SJCRH30 (cell line): Measurements from ENCODE around the gene TUBB4B. TPM values are rescaled to one million over a fixed set of nuclear protein-coding genes. Genes with fewer than 3 reads are reported as not detected.
"Not testable (repeated sequence)": the region's sequence is repeated elsewhere in the genome, so short reads cannot be mapped to it uniquely, and the experiment has no call there.

Source experiments
- DNase-seq, 2 experiments: peaks; one replicate each; pipeline ENCODE4 v3.0.0-alpha.2; 2015 to 2020
- H3K27ac ChIP-seq: fragments of 250-450 bp; sonication (Bioruptor Pico); 2 replicates; pipeline ENCODE4 v1.5.1; 2020; ENCODE audit warnings: mild to moderate bottlenecking, moderate library complexity
- H3K27me3 ChIP-seq: fragments of 250-450 bp; sonication (Bioruptor Pico); 2 replicates; pipeline ENCODE4 v1.5.1; 2020; ENCODE audit warnings: mild to moderate bottlenecking, moderate library complexity
- H3K36me3 ChIP-seq: fragments of 250-450 bp; sonication (Bioruptor Pico); 2 replicates; pipeline ENCODE4 v1.5.1; 2020; ENCODE audit warnings: mild to moderate bottlenecking, moderate library complexity
- H3K4me1 ChIP-seq: fragments of 250-450 bp; sonication (Bioruptor Pico); 2 replicates; pipeline ENCODE4 v1.5.1; 2020; ENCODE audit warnings: mild to moderate bottlenecking, moderate library complexity
- H3K4me3 ChIP-seq: fragments of 250-450 bp; sonication (Bioruptor Pico); 2 replicates; pipeline ENCODE4 v1.5.1; 2020; ENCODE audit warnings: mild to moderate bottlenecking, moderate library complexity
- H3K9me3 ChIP-seq: fragments of 250-450 bp; sonication (Bioruptor Pico); replicated peaks from 2 replicates; pipeline ENCODE4 v1.5.1; 2020; ENCODE audit warnings: mild to moderate bottlenecking, moderate library complexity
- total RNA-seq: library from RNA; depleted of rRNA; stranded (reverse); fragments of >200 nt; shearing (Covaris generic); gene quantifications from 2 replicates; pipeline ENCODE4 v1.2.3, GENCODE V29; 2014

TUBB4B gene
- total RNA-seq, 1 experiment from 2014 or later, result 528 TPM

GRCh38 chr9:137255448-137256114, 14.5 kb downstream of the TUBB4B start:
- DNase-seq, result peak; percentile 67 to 73
- peak overlapping the region; percentile 37; the same call in 1 of the 2 replicates for H3K27ac ChIP-seq
- H3K27me3 ChIP-seq, result no peaks in the 10 kb centered on the region; the same call in 1 of the 2 replicates
- peak overlapping the region; percentile 98 for H3K4me3 ChIP-seq
- H3K4me1 ChIP-seq, result peaks cover 8% of the 10 kb centered on the region
- peaks cover 11% of the 10 kb centered on the region; the same call in 1 of the 2 replicates for H3K36me3 ChIP-seq
- H3K9me3 ChIP-seq, result no peaks in the 10 kb centered on the region

- peaks cover 11% of the 10 kb centered on the region; the same call in 1 of the 2 replicates for H3K36me3 ChIP-seq
- H3K4me3 ChIP-seq, result peak overlapping the region; percentile 98; the same call in 1 of the 2 replicates
- peaks cover 8% of the 10 kb centered on the region for H3K4me1 ChIP-seq
- no peaks in the 10 kb centered on the region for H3K27me3 ChIP-seq
- no peak overlapping the region for H3K27ac ChIP-seq
- H3K9me3 ChIP-seq, result no peaks in the 10 kb centered on the region
- DNase-seq, result no peak
These were observed 15.3 kb downstream of the TUBB4B start for GRCh38 chr9:137256362-137256761.

- no peaks in the 10 kb centered on the region for H3K27me3 ChIP-seq
- no peak overlapping the region for H3K4me3 ChIP-seq
- H3K9me3 ChIP-seq, result no peaks in the 10 kb centered on the region
- H3K4me1 ChIP-seq, result peaks cover 8% of the 10 kb centered on the region
- peaks cover 11% of the 10 kb centered on the region; the same call in 1 of the 2 replicates for H3K36me3 ChIP-seq
- H3K27ac ChIP-seq, result no peak overlapping the region
- DNase-seq, result no peak
These were observed 15.8 kb downstream of the TUBB4B start for GRCh38 chr9:137256856-137257255.

- not testable (repeated sequence) for H3K4me1 ChIP-seq, H3K27me3 ChIP-seq, H3K27ac ChIP-seq, H3K9me3 ChIP-seq, H3K4me3 ChIP-seq, DNase-seq
- H3K36me3 ChIP-seq, result peaks cover 38% of the 10 kb centered on the region
These were observed 21.3 kb downstream of the TUBB4B start for GRCh38 chr9:137262173-137262908.

GRCh38 chr9:137262909-137263285, 21.8 kb downstream of the TUBB4B start:
- no peak for DNase-seq
- H3K9me3 ChIP-seq, result no peaks in the 10 kb centered on the region
- no peaks in the 10 kb centered on the region for H3K4me1 ChIP-seq
- no peaks in the 10 kb centered on the region for H3K27me3 ChIP-seq
- H3K27ac ChIP-seq, result no peak overlapping the region
- peaks cover 42% of the 10 kb centered on the region for H3K36me3 ChIP-seq
- H3K4me3 ChIP-seq, result no peak overlapping the region

- no peaks in the 10 kb centered on the region for H3K9me3 ChIP-seq
- H3K27ac ChIP-seq, result no peak overlapping the region
- DNase-seq, result no peak
- H3K4me1 ChIP-seq, result no peaks in the 10 kb centered on the region
- no peak overlapping the region for H3K4me3 ChIP-seq
- H3K27me3 ChIP-seq, result no peaks in the 10 kb centered on the region
- peaks cover 44% of the 10 kb centered on the region for H3K36me3 ChIP-seq
These were observed 22.4 kb downstream of the TUBB4B start for GRCh38 chr9:137263506-137263905.

GRCh38 chr9:137264067-137264466, 23.0 kb downstream of the TUBB4B start:
- no peaks in the 10 kb centered on the region for H3K9me3 ChIP-seq
- H3K4me1 ChIP-seq, result no peaks in the 10 kb centered on the region
- H3K36me3 ChIP-seq, result peaks cover 39% of the 10 kb centered on the region
- no peak overlapping the region for H3K27ac ChIP-seq
- DNase-seq, result no peak
- no peak overlapping the region for H3K4me3 ChIP-seq
- no peaks in the 10 kb centered on the region for H3K27me3 ChIP-seq

GRCh38 chr9:137265496-137266161, 24.5 kb downstream of the TUBB4B start:
- Histone ChIP-seq H3K4me3 (no peak overlapping the region), H3K36me3 (peaks cover 41% of the 10 kb centered on the region), H3K27me3 (no peaks in the 10 kb centered on the region), H3K27ac (no peak overlapping the region), H3K9me3 (no peaks in the 10 kb centered on the region), H3K4me1 (no peaks in the 10 kb centered on the region)
- DNase-seq, result no peak

- Histone ChIP-seq H3K4me3 (no peak overlapping the region), H3K27me3 (no peaks in the 10 kb centered on the region), H3K4me1 (no peaks in the 10 kb centered on the region), H3K27ac (no peak overlapping the region), H3K9me3 (no peaks in the 10 kb centered on the region), H3K36me3 (peaks cover 41% of the 10 kb centered on the region)
- DNase-seq, result no peak
These were observed 25.1 kb downstream of the TUBB4B start for GRCh38 chr9:137266162-137266527.

- H3K36me3 ChIP-seq, result peaks cover 41% of the 10 kb centered on the region
- no peak overlapping the region for H3K27ac ChIP-seq
- H3K9me3 ChIP-seq, result no peaks in the 10 kb centered on the region
- H3K4me1 ChIP-seq, result no peaks in the 10 kb centered on the region
- no peaks in the 10 kb centered on the region for H3K27me3 ChIP-seq
- DNase-seq, result no peak
- no peak overlapping the region for H3K4me3 ChIP-seq
These were observed 25.7 kb downstream of the TUBB4B start for GRCh38 chr9:137266585-137267453.

- DNase-seq, result no peak
- Histone ChIP-seq H3K4me3 (no peak overlapping the region), H3K36me3 (peaks cover 43% of the 10 kb centered on the region), H3K27me3 (no peaks in the 10 kb centered on the region), H3K9me3 (no peaks in the 10 kb centered on the region), H3K27ac (no peak overlapping the region), H3K4me1 (no peaks in the 10 kb centered on the region)
These were observed 26.9 kb downstream of the TUBB4B start for GRCh38 chr9:137267933-137268355.

- Histone ChIP-seq H3K4me1 (no peaks in the 10 kb centered on the region), H3K27ac (no peak overlapping the region), H3K27me3 (no peaks in the 10 kb centered on the region), H3K36me3 (peaks cover 44% of the 10 kb centered on the region), H3K4me3 (no peak overlapping the region), H3K9me3 (no peaks in the 10 kb centered on the region)
- DNase-seq, result no peak
These were observed 27.6 kb downstream of the TUBB4B start for GRCh38 chr9:137268538-137269201.

- H3K27ac ChIP-seq, result no peak overlapping the region
- no peaks in the 10 kb centered on the region; the same call in 1 of the 2 replicates for H3K4me1 ChIP-seq
- no peak for DNase-seq
- no peak overlapping the region for H3K4me3 ChIP-seq
- peaks cover 38% of the 10 kb centered on the region for H3K36me3 ChIP-seq
- H3K9me3 ChIP-seq, result no peaks in the 10 kb centered on the region
- no peaks in the 10 kb centered on the region for H3K27me3 ChIP-seq
These were observed 28.2 kb downstream of the TUBB4B start for GRCh38 chr9:137269231-137269772.
